Keratinocyte (primary cell): ENCODE measurements around the gene ANKS1B. TPM values are rescaled to one million over a fixed set of nuclear protein-coding genes. Genes with fewer than 3 reads are reported as not detected.

ENCODE experiments used
- DNase-seq: peaks from one replicate; pipeline ENCODE4 v3.0.0-alpha.2; 2011; ENCODE audit warnings: low read depth, missing footprints, low spot score
- FAIRE-seq: peaks from 2 replicates; lab custom pipeline; 2011; peaks lifted over from hg19 to GRCh38; lab: Jason Lieb, UNC
- H2AFZ ChIP-seq: 2 replicates; pipeline ENCODE4 v1.6.0; 2012; ENCODE audit warnings: low read length, control low read depth, inconsistent platforms; ENCODE audit not compliant: control insufficient read depth
- H3K27ac ChIP-seq: 2 replicates; pipeline ENCODE4 v1.5.1; 2011; ENCODE audit warnings: low read length; ENCODE audit not compliant: control insufficient read depth, insufficient read depth
- H3K27me3 ChIP-seq: 3 replicates; pipeline ENCODE4 v1.6.0; 2011; ENCODE audit warnings: low read length; ENCODE audit not compliant: control insufficient read depth, insufficient read depth; ENCODE audit errors: extremely low read depth
- H3K36me3 ChIP-seq, 2 experiments: 2 replicates in 1 of 2; 3 replicates in 1 of 2; pipeline ENCODE4 v1.5.1; 2011; ENCODE audit warnings: low read length in 2 of 2, mild to moderate bottlenecking in 1 of 2; ENCODE audit not compliant: control insufficient read depth in 2 of 2, insufficient read depth in 2 of 2; ENCODE audit errors: extremely low read depth in 1 of 2
- H3K4me1 ChIP-seq: 3 replicates; pipeline ENCODE4 v1.5.1; 2011; ENCODE audit warnings: low read length; ENCODE audit not compliant: control insufficient read depth, insufficient read depth; ENCODE audit errors: extremely low read depth
- H3K4me2 ChIP-seq: 3 replicates; pipeline ENCODE4 v1.6.0; 2011; ENCODE audit warnings: low read depth, low read length; ENCODE audit not compliant: control insufficient read depth, insufficient read depth; ENCODE audit errors: extremely low read depth
- H3K4me3 ChIP-seq, 3 experiments: fragments of 200-600 bp in 1 of 3; sonication (generic) in 1 of 3; 2 replicates in 2 of 3; 3 replicates in 1 of 3; pipeline ENCODE4 v1.5.1; 2011 to 2016; ENCODE audit warnings: low read length in 3 of 3, mild to moderate bottlenecking in 3 of 3, control low read depth in 2 of 3, inconsistent platforms in 1 of 3, low read depth in 1 of 3, mixed read lengths in 1 of 3, mixed run types in 1 of 3, moderate library complexity in 1 of 3; ENCODE audit not compliant: control insufficient read depth in 2 of 3, insufficient read depth in 2 of 3; ENCODE audit errors: extremely low read depth in 1 of 3
- H3K79me2 ChIP-seq: 2 replicates; pipeline ENCODE4 v1.6.0; 2012; ENCODE audit warnings: low read length; ENCODE audit not compliant: control insufficient read depth, insufficient read depth
- H3K9ac ChIP-seq: 3 replicates; pipeline ENCODE4 v1.6.0; 2011; ENCODE audit warnings: low read length; ENCODE audit not compliant: control insufficient read depth, insufficient read depth; ENCODE audit errors: extremely low read depth
- H3K9me1 ChIP-seq: 3 replicates; pipeline ENCODE4 v1.6.0; 2011; ENCODE audit warnings: low read length; ENCODE audit not compliant: control insufficient read depth, insufficient read depth; ENCODE audit errors: extremely low read depth
- H3K9me3 ChIP-seq: 2 replicates; pipeline ENCODE4 v1.5.1; 2012; ENCODE audit warnings: low read depth, low read length; ENCODE audit not compliant: control insufficient read depth
- H4K20me1 ChIP-seq: 3 replicates; pipeline ENCODE4 v1.6.0; 2011; ENCODE audit warnings: low read length; ENCODE audit not compliant: control insufficient read depth, insufficient read depth; ENCODE audit errors: extremely low read depth
- CTCF ChIP-seq, 3 experiments: IDR thresholded peaks in 1 of 3; conservative IDR thresholded peaks in 1 of 3; optimal IDR thresholded peaks in 1 of 3; 2 replicates in 2 of 3; 3 replicates in 1 of 3; pipeline versions ENCODE3 to v1.5.1; 2011; ENCODE audit warnings: low read length in 3 of 3, mild to moderate bottlenecking in 3 of 3, moderate library complexity in 2 of 3, control low read depth in 1 of 3, inconsistent platforms in 1 of 3; ENCODE audit not compliant: insufficient read depth in 2 of 3; ENCODE audit errors: extremely low read depth in 1 of 3
- EZH2 ChIP-seq: IDR thresholded peaks from one replicate; pipeline ENCODE4 v1.6.1; 2012; ENCODE audit warnings: inconsistent platforms, mild to moderate bottlenecking, low read length, moderate library complexity
- dilution Hi-C: fragments of 300-500 bp; cut with MboI; formaldehyde crosslinking; loops from one replicate; pipeline ENCODE4 v1.7.0; 2020; ENCODE audit warnings: low sequenced_read_pairs; ENCODE audit not compliant: extremely low pct_ligation_motif_present
- polyA plus RNA-seq, 5 experiments: library from polyadenylated mRNA; depleted of rRNA in 3 of 5; stranded (reverse) in 3 of 5; stranded (forward) in 1 of 5; unstranded in 1 of 5; fragments of >200 nt; gene quantifications; 1 replicate in 1 of 5; 2 replicates in 3 of 5; 3 replicates in 1 of 5; pipeline versions ENCODE4 v1.2.1 to v1.2.3, GENCODE V29; 2011 to 2012; ENCODE audit warnings: missing spikeins in 2 of 5, low read depth in 1 of 5, low replicate concordance in 1 of 5

The ANKS1B gene
- polyA plus RNA-seq, 1 donor (not counting 4 experiments of a cell fraction or from before 2014, with no cell fraction given), result not detected

- H4K20me1 ChIP-seq, result no peaks in the 10 kb centered on the region
- H3K36me3 ChIP-seq, result no peaks in the 10 kb centered on the region
- DNase-seq, result peak; percentile 1
- dilution Hi-C loops, result no loop called here
- H3K79me2 ChIP-seq, result no peaks in the 10 kb centered on the region
- no peaks in the 10 kb centered on the region for H3K9me3 ChIP-seq
- H2AFZ ChIP-seq, result no peak overlapping the region
- no peak overlapping the region for H3K9ac ChIP-seq
- no peak overlapping the region for H3K4me3 ChIP-seq
- no peaks in the 10 kb centered on the region for H3K4me1 ChIP-seq
- H3K9me1 ChIP-seq, result no peaks in the 10 kb centered on the region
- peak overlapping the region; percentile 14 for H3K4me2 ChIP-seq
- no peaks in the 10 kb centered on the region for H3K27me3 ChIP-seq
- no peak for FAIRE-seq
- TF ChIP-seq CTCF (optimal IDR thresholded peaks at IDR 0.05 in 1 of 3, IDR thresholded peaks at IDR 0.05 in 1 of 3, conservative IDR thresholded peaks at IDR 0.05 in 1 of 3; ENCODE audit: extremely low read depth in 1 of 3, insufficient read depth in 2 of 3, low read length in 3 of 3), result no peak
- TF ChIP-seq EZH2, result no peak
- peak overlapping the region; percentile 41 for H3K27ac ChIP-seq
These were observed 1011.3 kb downstream of the ANKS1B start for GRCh38 chr12:98973395-98973794.

- Histone ChIP-seq H3K27me3 (no peaks in the 10 kb centered on the region), H2AFZ (no peak overlapping the region), H3K9me1 (no peaks in the 10 kb centered on the region), H3K27ac (no peak overlapping the region), H3K9ac (no peak overlapping the region), H3K36me3 (no peaks in the 10 kb centered on the region), H3K79me2 (no peaks in the 10 kb centered on the region), H3K9me3 (no peaks in the 10 kb centered on the region), H3K4me2 (no peak overlapping the region), H4K20me1 (no peaks in the 10 kb centered on the region), H3K4me3 (no peak overlapping the region), H3K4me1 (no peaks in the 10 kb centered on the region)
- DNase-seq (no peak), FAIRE-seq (no peak)
- dilution Hi-C loops, result no loop called here
- TF ChIP-seq CTCF (optimal IDR thresholded peaks at IDR 0.05 in 1 of 3, IDR thresholded peaks at IDR 0.05 in 1 of 3, conservative IDR thresholded peaks at IDR 0.05 in 1 of 3; ENCODE audit: extremely low read depth in 1 of 3, insufficient read depth in 2 of 3, low read length in 3 of 3) (no peak), EZH2 (no peak)
These were observed 1013.8 kb downstream of the ANKS1B start for GRCh38 chr12:98970950-98971349.
